NCI-H2227 treated with DMSO at 0.1 percent for 48 hours (cell line): ENCODE results near the gene VEGFD.

Experiments used
- DNase-seq: peaks from one replicate; lab custom pipeline; 2025; lab: John Stamatoyannopoulos, UW

Gene VEGFD

GRCh38 chrX:15384304-15384703 lies at the start of gene VEGFD:
Gene VEGFD, minus strand, starts transcription at chrX:15384413. Its CDS starts 467 bp downstream, at chrX:15383946.
- DNase-seq = no peak

GRCh38 chrX:15430584-15430983 lies 46.4 kb upstream of the VEGFD start:
- no peak for DNase-seq

- no peak for DNase-seq
These were observed 45.9 kb upstream of the VEGFD start for GRCh38 chrX:15430076-15430475.

GRCh38 chrX:15425024-15425423 lies 40.8 kb upstream of the VEGFD start:
- DNase-seq = no peak

DNA sequence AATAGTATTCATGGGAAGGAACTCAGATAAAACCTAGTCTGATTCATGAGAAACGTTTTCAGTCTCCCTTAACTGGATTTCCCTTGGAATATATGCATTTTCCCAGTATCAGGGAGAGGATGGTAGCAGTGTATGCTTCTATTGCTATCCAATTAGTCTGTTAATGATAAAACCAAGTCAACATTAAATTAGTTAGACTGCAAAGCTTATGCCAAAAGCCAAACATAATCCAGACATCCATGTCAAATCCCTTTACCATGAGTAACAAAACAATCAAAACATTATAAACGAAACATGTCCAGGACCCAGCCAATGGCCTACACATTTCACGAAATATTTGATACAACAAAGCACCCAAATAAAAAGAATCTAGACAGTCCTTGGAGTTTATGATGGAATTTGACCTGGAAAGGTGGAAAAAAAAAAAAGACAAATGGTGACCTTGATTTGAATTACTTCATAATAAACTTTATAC lies 34.5 kb upstream of the VEGFD start:
- DNase-seq = no peak

DNA sequence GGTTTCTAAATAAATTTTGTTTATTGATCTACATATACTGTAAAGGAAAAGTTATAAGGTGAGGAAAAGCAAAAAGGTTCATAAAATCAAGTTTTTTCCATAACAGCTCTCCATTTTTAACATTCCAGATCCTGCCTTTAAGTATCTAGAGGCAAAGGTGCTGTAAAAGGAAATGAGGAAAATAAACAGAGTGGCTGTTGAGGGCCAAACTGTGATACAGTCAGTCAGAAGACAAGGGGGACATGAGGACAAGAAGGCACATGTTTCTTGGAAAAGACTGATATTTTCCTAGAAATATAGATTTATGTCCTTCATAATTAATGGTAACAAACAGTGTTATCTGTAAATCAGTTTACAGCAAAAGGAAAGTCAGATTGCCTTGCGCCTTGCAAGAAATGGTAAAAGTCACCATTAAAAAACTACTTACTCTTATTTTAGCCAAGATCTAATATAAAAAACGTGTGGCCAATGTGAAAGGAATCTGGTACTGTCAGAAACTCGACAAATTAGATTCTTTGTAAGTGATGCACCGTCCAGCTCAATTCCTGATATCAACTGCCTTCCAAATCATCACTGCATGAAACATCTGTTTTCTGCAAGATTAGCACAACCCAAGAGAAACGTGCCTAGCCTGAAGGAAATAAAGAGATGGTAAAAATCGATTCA lies 34.0 kb upstream of the VEGFD start:
- DNase-seq = no peak

GRCh38 chrX:15416133-15416993 lies 32.1 kb upstream of the VEGFD start:
- DNase-seq = no peak

DNA sequence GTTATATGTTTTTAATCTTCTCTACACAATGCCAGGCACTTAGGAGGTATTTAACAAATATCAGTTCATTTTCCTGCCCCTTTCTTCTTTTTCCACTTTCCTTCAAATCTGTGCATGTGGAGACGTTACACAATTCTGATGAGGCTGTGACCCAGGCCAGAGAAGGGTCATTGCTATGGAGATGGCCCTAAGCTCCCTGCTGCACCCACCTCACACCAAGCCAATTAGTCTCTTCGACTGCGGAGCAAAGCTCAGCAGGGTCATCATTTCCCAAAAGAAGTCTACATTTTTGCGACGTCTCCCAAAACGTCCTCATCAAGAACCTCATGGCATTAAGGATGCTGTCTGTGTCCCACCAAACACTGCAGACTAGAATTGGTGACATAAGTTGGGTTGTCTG lies 28.9 kb upstream of the VEGFD start:
- no peak for DNase-seq

- DNase-seq = no peak
These were observed 26.7 kb upstream of the VEGFD start for GRCh38 chrX:15410947-15411346.

DNA sequence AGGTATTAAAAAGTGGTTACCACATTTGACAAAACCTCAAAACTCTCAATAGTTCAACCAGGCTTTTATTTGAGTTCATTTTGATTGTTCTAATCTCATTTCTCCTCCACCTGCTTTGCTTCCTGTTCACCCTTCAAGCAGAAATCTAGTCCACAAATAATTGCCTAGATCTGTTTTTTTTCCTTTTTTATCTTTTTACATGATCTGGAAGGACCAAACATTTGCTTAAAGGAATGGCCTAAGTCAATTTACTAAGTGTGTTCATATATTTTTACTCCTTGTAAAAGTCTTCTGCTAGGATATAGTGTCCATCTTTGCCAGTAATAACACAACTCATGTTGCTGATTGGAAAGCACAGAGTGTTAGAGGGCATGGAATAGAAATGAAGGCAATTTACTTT lies 26.2 kb upstream of the VEGFD start:
- DNase-seq = no peak

DNA sequence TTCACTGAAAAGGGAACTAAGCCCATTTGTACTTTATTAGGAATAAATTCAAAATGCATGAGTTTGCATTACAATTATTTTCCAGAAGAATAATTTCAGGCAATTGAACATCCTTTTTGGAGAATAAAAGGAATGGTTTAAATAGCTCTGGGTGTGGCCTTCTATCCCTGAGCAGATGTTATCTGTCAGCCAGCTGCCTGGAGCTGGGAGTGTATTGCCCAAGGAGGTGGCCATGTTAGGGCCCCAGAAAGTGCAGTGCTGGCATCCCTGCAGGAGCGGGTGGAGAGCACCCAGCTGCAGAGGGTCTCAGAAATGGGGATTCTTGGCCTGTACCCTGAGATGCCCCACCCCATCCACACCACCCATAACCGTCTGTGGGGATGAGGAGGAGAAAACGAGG lies 21.6 kb upstream of the VEGFD start:
- no peak for DNase-seq

DNA sequence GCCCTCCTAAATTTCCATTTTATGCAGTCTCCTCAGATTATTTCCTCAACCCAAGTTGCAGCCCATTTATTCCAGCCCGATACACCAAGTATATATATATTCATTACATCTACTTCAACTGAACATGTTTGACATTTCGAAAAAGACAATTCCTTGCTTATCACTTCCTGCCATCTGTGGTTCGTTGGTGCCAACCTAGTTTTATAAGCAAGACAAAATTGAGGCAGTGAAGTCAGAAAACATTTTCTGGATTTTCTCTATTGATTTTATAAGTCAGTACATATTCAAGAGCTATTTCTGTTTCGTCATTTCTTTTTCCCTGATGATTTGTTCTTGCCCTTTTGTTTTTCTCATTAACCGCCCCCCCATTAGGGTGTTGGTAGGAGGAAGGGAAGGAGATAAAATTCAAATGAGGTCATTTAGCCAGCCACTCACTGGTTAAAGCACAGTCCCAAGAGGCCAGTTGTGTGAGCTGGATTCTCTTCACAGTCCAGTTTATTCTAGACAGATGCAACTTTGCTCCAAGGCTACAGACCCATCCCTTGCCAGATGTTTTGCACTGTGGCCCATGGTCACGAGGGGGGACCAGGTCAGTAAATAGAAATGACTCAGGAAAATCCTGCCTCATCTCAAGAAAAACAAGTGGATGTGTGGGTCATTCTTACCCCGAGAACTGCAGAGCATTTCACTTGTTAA lies 20.3 kb upstream of the VEGFD start:
- no peak for DNase-seq

DNA sequence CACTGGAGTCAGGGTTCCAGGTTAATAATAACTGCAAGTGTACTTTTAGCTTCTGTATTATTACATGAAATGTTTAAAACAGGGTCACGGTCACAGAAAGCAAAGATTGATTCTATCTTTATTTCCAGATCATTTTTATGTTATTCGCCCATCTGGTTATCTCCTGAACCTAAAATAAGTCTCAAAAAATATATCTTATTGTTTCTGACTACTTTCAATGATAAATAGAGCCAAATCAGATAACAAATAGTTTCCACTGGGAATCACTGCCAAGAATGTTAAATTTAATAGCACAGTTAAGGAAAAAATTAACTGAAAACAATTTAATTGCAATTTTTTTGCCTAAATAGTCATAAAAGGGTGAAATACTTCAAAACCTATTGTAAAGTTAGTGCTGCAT lies 17.2 kb upstream of the VEGFD start:
- no peak for DNase-seq

DNA sequence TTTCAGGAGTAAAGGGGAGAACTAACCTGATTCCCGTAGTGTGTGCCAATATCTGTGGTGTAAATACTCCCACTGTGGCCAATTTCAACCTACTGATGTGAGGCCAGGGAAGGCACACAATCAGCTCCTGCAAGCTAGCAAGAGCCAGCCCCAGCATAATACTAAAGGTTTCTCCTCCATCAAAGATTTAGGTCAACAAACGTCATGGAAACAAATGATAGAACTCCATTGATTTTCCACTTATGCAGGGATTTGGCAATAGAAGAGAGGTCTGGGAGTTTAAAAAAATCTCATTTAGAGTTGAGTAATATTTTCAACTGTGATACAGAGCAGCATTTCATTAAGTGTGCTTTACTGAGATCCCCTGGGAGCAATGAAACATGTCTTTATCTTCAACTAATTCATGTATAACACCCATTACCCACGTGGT lies 15.8 kb upstream of the VEGFD start:
- DNase-seq = no peak

DNA sequence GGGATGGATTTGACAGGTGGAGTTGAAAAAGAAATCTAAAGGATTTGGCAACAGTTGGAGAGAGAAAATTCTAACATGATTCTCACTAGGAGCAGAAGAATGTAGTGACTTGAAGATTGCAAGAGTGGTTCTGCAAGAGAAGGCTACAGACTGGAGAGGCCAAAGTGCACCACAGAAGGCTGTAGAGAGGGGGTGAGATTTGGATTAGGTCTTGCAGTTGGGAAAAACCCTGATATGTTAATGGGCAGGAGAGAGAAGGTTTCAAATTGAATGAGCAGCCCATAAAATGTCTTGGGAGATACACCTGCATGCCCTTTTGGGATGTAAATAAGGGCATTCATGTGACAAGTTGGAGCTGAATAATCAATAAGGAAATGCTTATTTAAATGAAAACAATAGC lies 14.7 kb upstream of the VEGFD start:
- no peak for DNase-seq

- DNase-seq = no peak
These were observed 11.6 kb upstream of the VEGFD start for GRCh38 chrX:15395789-15396188.

GRCh38 chrX:15391850-15392249 lies 7.6 kb upstream of the VEGFD start:
- DNase-seq = no peak

- no peak for DNase-seq
These were observed 1.4 kb downstream of the VEGFD start for GRCh38 chrX:15382813-15383212.

GRCh38 chrX:15376956-15377355 lies 7.3 kb downstream of the VEGFD start:
- DNase-seq = no peak

GRCh38 chrX:15373976-15374375 lies 10.2 kb downstream of the VEGFD start:
- DNase-seq = no peak

DNA sequence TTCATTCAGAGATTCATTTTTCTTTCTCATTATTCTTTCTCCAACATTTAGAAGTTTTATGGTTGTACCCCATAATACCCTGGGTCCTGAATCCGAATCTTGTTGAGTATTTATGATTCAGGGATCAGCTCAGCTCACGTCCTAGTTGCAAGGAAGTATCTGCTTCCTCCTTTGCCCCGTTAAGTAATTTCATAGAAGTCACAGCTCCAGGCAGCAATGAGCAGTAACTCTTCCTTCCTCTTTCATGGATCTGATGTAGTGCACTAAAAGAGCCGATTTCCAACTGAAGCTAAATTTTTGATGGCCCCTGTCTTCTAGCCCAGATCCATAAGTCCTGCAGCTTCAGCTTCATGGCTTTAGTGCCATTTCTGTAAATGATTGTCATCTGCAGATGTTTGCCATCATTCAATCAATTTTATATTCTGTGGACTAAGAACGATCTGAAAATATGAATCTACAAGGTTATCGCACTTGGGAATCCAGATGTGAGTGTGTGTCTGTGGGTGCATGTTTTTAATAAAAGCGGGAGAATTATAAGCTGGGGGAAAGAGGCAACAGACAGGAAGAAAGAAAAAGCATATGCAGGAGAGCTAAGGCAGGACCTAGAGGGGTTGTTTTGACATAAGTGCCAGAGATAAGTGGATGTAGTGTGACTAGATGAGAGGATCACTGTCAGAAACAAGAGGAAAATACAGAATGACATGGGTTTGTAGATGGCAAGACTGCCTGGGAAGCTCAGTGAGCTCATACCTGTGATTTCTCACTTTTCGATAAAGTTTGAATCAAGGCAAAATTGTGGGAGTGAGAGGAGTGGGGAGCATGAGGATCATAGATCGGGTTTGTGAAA lies 17.5 kb downstream of the VEGFD start:
- DNase-seq = no peak

DNA sequence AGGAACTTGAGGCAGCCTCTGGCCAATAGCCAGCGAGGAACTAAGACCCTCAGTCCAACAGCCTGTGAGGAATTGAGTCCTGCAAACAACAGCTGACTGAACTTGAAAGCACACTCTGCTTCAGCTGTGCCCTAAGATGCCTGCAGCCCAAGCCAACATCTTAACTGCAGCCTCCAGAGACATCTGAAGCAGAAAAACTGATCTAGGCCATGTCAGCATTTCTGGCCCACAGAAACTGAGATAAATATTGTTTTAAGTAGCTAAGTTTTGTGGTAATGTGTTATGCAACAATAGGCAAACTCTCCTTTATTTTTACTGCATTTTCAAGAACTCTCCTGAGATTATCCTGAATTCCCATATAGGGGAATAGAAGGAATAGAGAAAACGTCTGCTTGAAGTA lies 24.5 kb downstream of the VEGFD start:
- no peak for DNase-seq
